C4-2B (cell line): ENCODE results near the gene SAG.

Experiments used
- ZFX ChIP-seq: fragments of 450-650 bp; IDR thresholded peaks from 2 replicates; pipeline ENCODE4 v1.6.1; 2017
- TF ChIP-seq, protein P1 (sequence below): fragments of 450-650 bp; conservative IDR thresholded peaks from 2 replicates; pipeline ENCODE4 v1.5.1; 2017; ENCODE audit warnings: mild to moderate bottlenecking

DNA sequence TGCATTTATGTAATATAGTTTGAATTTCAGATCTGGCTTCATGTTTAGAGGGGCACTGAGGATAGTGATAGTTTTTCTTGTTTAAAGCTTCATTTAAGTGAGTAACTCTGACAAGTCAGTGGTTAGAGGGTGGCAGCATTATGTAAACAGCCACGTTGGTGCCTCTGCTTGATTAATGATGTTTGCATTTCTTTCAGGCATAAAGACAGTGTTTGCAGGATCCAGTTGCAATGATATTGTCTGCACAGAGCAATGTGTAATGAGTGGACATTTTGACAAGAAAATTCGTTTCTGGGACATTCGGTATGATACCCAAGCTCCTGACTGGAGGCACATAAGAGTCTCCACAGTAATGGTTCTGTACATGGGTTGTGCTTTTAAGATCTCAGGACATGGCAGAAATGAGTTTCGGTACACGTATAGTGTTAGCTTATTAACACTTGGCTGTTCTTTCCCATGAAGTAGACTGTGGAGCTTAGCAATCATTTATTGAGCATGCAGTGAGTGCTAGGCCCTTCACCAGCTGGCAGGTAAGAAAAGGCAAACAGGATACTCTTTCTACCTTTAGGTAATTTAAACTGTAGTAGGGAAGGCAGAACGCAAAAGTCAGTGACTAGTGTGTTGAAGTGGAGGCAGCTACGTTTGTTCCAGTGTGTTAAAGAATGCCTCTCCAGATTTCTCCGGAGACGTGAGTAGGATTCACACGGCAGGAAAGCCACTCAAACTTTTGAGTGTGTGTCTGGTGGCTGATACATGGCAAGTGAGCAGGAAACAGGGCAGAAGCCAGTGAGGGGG, 17.4 kb upstream of the SAG start:
- TF ChIP-seq, protein P1, sequence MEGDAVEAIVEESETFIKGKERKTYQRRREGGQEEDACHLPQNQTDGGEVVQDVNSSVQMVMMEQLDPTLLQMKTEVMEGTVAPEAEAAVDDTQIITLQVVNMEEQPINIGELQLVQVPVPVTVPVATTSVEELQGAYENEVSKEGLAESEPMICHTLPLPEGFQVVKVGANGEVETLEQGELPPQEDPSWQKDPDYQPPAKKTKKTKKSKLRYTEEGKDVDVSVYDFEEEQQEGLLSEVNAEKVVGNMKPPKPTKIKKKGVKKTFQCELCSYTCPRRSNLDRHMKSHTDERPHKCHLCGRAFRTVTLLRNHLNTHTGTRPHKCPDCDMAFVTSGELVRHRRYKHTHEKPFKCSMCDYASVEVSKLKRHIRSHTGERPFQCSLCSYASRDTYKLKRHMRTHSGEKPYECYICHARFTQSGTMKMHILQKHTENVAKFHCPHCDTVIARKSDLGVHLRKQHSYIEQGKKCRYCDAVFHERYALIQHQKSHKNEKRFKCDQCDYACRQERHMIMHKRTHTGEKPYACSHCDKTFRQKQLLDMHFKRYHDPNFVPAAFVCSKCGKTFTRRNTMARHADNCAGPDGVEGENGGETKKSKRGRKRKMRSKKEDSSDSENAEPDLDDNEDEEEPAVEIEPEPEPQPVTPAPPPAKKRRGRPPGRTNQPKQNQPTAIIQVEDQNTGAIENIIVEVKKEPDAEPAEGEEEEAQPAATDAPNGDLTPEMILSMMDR: no peak
- no peak for TF ChIP-seq ZFX
